Uterus (tissue), 4 donors: ENCODE data around the gene HOXA11. TPM values are rescaled to one million over a fixed set of nuclear protein-coding genes. Genes with fewer than 3 reads are reported as not detected.

Experiments
- DNase-seq, 2 donors: peaks; one replicate each; pipeline ENCODE4 v3.0.0-alpha.2; 2019 to 2020
- H3K27ac ChIP-seq, 2 donors: fragments of 200-600 bp; sonication (generic); 1 replicate in 1 of 2; 2 replicates in 1 of 2; pipeline ENCODE4 v1.5.1; 2016 to 2018
- H3K27me3 ChIP-seq, 2 donors: fragments of 200-600 bp; sonication (generic); one replicate each; pipeline ENCODE4 v1.5.1; 2018 to 2019; ENCODE audit warnings: control low read depth in 1 of 2
- H3K36me3 ChIP-seq, 2 donors: fragments of 200-600 bp; sonication (generic); one replicate each; pipeline ENCODE4 v1.5.1; 2019; ENCODE audit warnings: control low read depth in 1 of 2
- H3K4me1 ChIP-seq, 2 donors: fragments of 200-600 bp; sonication (generic); one replicate each; pipeline ENCODE4 v1.5.1; 2018 to 2019; ENCODE audit warnings: control low read depth in 1 of 2
- H3K4me3 ChIP-seq, 2 donors: fragments of 200-600 bp; sonication (generic); 1 replicate in 1 of 2; 2 replicates in 1 of 2; pipeline ENCODE4 v1.5.1; 2018 to 2019; ENCODE audit warnings: mild to moderate bottlenecking in 1 of 2
- H3K9me3 ChIP-seq, 2 donors: fragments of 200-600 bp; sonication (generic); one replicate each; pipeline ENCODE4 v1.5.1; 2019; ENCODE audit warnings: control low read depth in 1 of 2
- POLR2A ChIP-seq, 2 donors: fragments of 450-650 bp; IDR thresholded peaks; one replicate each; pipeline ENCODE4 v1.6.1; 2016; ENCODE audit warnings: antibody characterized with exemption in 2 of 2, mild to moderate bottlenecking in 1 of 2, moderate library complexity in 1 of 2
- intact Hi-C: fragments of 100-400 bp; cut with DNase I; formaldehyde crosslinking; loops from one replicate; pipeline ENCODE4 v1.15.1; 2023; ENCODE audit warnings: low total_unique reads
- total RNA-seq, 4 donors: library from RNA; depleted of rRNA in 3 of 4; stranded (reverse); fragments of >200 nt in 3 of 4; gene quantifications; one replicate each; pipeline versions ENCODE4 v1.1.0 to v1.2.4, GENCODE V29; 2014 to 2023
- TF ChIP-seq, protein P1 (sequence below), 4 experiments: fragments of 200-600 bp in 2 of 4; fragments of 450-650 bp in 2 of 4; sonication (generic) in 2 of 4; IDR thresholded peaks; one replicate each; pipeline ENCODE4 v1.5.1; 2016 to 2019; ENCODE audit warnings: antibody characterized with exemption in 4 of 4, mild to moderate bottlenecking in 2 of 4, moderate library complexity in 1 of 4
- donor health status: DM: yes; HTN: yes; CAD: no.

The HOXA11 gene
- total RNA-seq, 4 donors from 2014 or later, result 32.4 to 82.0 (median 57.8) TPM

DNA sequence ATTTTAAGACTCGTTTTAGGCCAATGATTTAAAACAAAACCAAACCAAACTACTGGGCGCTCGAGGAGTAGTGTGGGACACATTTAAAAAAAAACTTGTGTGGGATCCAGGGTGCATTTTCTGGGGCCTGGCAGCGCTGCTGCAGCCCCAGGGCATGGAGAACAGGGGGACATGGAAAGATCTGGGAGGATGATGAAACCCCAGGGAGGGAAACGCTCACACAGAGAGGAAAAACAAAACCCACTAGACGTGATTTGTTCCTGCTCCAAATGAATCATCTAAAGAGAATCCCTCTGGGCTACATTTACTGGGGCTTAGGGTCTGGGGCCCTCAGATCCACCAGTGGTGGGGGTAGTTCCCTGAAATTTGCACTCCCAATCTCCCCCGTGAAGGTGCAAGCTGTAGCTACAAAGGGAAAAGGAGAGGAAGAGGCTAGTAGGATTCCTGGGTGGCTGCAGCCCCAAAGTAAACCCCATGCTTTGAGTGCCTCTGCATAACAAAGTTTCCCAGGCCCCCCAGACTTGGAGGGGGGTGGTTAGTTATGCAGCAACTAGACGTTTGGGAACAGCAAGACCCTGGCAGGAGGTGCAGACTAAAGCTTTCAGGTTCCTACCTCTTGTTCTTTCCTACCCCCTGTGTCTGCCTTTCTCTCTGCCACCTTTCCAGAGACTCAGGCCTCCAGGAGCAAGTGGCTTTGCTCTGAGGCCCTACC, 29.4 kb upstream of the HOXA11 start:
- Histone ChIP-seq H3K4me1 (peaks cover 0 to 11% of the 10 kb centered on the region in 2 donors), H3K36me3 (no peaks in the 10 kb centered on the region), H3K27me3 (peaks cover 5 to 18% of the 10 kb centered on the region in 2 donors), H3K9me3 (no peaks in the 10 kb centered on the region), H3K27ac (no peak overlapping the region), H3K4me3 (no peak overlapping the region)
- TF ChIP-seq POLR2A (IDR thresholded peaks at IDR 0.05), result no peak
- TF ChIP-seq, protein P1, sequence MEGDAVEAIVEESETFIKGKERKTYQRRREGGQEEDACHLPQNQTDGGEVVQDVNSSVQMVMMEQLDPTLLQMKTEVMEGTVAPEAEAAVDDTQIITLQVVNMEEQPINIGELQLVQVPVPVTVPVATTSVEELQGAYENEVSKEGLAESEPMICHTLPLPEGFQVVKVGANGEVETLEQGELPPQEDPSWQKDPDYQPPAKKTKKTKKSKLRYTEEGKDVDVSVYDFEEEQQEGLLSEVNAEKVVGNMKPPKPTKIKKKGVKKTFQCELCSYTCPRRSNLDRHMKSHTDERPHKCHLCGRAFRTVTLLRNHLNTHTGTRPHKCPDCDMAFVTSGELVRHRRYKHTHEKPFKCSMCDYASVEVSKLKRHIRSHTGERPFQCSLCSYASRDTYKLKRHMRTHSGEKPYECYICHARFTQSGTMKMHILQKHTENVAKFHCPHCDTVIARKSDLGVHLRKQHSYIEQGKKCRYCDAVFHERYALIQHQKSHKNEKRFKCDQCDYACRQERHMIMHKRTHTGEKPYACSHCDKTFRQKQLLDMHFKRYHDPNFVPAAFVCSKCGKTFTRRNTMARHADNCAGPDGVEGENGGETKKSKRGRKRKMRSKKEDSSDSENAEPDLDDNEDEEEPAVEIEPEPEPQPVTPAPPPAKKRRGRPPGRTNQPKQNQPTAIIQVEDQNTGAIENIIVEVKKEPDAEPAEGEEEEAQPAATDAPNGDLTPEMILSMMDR (IDR thresholded peaks at IDR 0.05), result no peak
- DNase-seq, result no peak
- intact Hi-C loops, result no loop called here

DNA sequence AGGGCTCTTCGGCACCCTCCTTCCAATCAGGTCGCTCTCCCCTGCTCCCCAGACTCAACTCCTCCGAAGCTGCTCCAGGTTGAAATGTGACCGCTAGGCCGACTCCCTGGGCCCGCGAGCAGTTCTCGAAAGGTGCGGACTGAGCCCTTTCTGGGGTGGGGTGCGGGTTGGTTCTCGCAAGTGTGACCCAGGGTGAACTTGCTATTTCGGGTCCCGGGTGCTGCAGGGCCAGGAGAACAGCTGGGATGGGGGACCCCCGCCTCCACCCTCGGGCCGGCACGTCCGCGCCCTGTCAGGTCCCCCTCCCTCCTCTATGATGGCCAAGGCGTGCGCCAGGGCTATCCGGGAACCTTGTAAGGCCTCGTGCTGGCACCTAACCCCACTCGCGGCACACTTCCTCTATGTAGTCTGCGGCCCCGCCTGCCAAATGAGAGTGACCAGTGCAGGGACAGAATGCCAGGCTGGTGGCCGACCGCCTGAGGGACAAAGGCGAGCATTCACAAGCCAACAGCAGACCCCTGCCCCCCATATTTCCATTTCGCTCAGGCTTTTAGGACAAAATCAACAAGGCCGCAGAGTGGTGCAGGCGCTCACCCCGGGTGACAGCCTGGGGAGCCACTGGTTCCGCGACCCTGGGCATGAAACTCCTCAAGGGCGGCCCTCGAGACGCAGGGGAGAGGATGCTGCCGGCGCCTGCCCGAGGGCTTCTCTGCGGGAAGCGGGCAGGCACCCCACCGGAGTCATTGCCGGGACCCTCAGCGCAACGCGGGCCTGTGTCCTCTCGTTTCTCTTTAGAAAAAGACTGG, 28.6 kb upstream of the HOXA11 start:
- H3K4me1 ChIP-seq, result peaks cover 0 to 11% of the 10 kb centered on the region in 2 donors
- no peak overlapping the region for H3K4me3 ChIP-seq
- DNase-seq, result no peak
- peaks cover 5 to 18% of the 10 kb centered on the region in 2 donors for H3K27me3 ChIP-seq
- TF ChIP-seq, protein P1 (IDR thresholded peaks at IDR 0.05), result no peak
- H3K27ac ChIP-seq, result no peak overlapping the region
- no peaks in the 10 kb centered on the region for H3K36me3 ChIP-seq
- no peaks in the 10 kb centered on the region for H3K9me3 ChIP-seq
- intact Hi-C loops, result no loop called here

DNA sequence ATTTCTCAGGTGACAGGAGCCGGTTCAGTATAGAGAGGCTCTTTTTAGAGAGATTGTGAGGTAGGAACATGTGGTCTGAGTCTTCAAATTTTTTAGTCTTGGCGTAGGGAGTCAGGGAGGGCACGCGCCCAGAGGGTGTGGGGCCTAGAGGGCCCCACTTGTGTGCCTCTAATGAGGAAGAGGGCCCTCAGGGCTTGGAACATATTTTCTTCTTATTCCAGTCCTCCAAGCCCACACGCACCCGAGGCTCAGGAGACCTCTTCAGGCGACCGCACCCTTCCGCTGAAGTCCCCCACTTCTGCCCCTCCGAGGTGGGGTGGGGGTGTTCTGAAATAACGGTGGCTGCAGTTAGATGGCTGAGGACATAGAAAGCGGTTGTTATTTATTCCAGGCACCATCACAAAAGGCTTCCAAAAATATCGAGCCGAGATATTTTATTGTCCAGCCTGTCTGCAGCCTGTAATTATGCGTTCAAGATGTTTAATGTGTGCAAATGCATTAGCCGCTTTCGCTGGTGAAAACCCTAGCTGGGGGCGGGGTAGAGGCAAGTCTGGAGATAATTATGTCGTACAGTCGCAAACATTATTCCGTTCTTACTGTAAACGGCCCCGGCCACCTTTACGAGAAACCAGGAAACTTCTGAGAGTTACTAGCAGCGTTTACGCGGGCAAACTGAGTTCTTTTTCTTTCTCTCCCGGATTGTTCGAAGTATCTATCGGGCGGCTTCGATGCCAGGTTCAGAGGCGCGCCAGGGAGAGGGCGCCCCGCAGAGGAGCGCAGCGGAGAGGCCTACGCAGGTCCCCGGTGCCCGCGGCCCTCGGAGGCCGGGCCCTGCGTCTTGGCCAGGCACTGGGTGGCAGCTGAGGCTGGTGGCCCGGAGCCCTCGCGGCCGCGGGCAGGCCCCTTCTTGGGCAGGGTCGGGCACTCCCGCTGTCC, 27.7 kb upstream of the HOXA11 start:
- intact Hi-C loops, result no loop called here
- Histone ChIP-seq H3K4me1 (peaks cover 0 to 11% of the 10 kb centered on the region in 2 donors), H3K27me3 (peaks cover 5 to 18% of the 10 kb centered on the region in 2 donors), H3K36me3 (no peaks in the 10 kb centered on the region), H3K4me3 (no peak overlapping the region), H3K27ac (no peak overlapping the region), H3K9me3 (no peaks in the 10 kb centered on the region)
- TF ChIP-seq, protein P1 (IDR thresholded peaks at IDR 0.05), result no peak
- no peak for TF ChIP-seq POLR2A (IDR thresholded peaks at IDR 0.05)
- DNase-seq, result no peak

DNA sequence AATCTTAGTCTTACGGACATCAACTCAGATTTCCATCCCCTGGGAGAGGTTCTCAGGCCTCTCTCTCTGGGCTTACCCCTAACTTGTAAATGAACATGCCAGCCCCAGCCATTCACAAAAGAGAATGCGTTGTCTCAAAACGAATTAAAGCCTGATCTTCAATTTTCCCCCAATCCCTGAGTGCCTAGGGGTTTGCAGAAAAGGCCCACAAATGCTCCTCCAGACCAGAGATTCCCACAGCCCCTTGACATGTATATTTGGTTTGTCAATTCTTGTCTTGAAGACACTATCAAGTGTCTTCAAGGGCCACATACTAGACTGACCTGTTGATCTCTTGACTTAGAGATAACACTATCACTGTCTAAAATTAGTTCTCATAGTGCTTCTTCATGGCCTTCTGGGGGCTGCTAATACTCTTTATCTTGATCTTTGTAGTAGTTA, 26.8 kb upstream of the HOXA11 start:
- no peak overlapping the region for H3K27ac ChIP-seq
- no peak overlapping the region for H3K4me3 ChIP-seq
- peaks cover 5 to 20% of the 10 kb centered on the region in 2 donors for H3K27me3 ChIP-seq
- TF ChIP-seq, protein P1 (IDR thresholded peaks at IDR 0.05), result no peak
- H3K4me1 ChIP-seq, result peaks cover 0 to 11% of the 10 kb centered on the region in 2 donors
- DNase-seq, result no peak
- no peaks in the 10 kb centered on the region for H3K36me3 ChIP-seq
- intact Hi-C loops, result no loop called here
- H3K9me3 ChIP-seq, result no peaks in the 10 kb centered on the region
